NCI-H128 (cell line): ENCODE results near the gene DLG5.

Experiments used
- DNase-seq: peaks from one replicate; lab custom pipeline; 2025; ENCODE audit not compliant: unreplicated experiment; lab: John Stamatoyannopoulos, UW

Gene DLG5

DNA sequence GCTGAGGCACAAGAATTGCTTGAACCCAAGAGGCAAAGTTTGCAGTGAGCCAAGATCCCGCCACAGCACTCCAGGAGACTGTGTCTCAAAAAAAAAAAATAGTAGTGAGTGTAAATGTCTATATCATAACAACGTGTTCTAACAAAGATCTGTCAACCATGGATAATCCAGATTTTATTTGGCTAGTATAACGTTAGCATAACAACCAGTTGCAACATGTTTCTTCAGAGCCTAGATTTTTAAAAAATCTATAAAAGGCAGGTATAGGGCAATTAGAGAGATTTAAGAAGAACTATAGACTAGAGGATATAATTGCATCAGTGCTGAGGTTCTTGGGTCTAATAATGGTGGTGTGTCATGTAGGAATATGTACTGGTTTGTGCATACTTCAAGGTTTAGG, 30.5 kb downstream of the DLG5 start:
- no peak for DNase-seq

DNA sequence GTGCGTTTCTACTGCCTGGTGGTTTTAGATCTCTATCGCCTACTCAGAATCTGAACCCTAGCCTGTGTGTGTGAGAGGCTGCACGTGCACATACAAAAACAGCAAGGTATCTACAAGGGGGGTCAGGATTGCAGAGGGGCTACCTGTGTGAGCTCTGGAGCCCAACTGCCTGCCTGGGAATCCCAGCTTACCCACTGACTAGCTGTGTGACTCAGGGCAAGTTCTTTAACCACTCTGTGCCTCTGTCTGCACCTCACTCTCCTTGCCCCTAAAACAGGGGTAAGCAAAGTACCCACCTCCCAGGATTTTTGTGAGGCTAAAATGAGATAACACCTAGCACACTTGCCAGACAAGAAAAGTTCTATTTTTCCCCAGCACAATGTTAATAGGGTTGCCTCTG, 32.5 kb downstream of the DLG5 start:
- no peak for DNase-seq

DNA sequence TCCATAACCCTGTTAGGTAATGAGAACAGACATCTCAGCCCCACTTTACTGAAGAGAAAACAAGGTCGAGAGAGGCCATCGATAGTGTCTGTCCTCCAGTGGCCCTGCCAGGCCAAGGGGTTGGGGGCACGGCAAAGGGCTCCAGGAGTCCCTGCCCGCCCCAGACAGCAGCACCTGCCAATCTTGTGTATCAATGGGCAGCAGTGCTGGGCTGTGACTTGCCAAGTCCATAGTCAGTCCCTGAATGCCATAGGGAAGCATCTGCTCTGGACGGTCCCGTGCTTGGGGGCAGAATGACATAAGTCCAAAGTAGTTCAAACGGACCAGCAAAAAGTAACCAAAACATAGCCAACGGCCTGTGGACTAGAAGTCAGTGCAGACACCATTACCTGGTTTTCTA, 33.2 kb downstream of the DLG5 start:
- no peak for DNase-seq

DNA sequence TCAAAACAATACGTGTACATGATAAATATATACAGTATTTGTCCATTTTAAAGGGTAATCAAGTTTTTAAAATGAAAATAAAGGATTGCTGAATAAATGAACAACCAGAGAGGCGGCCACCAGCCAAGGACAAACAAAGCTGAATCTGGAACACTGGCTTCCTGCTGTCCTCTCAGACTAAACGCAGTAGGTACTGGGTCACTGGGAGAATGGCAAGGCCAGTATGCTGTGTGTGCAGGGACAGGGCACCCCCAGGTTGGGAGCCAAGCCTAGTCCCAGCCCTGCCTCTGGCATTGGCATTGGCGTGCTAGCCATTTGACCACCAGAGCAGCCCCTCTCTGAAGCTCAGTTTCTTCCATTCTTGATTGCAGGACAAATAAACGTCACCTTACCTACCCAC, 33.8 kb downstream of the DLG5 start:
- DNase-seq: no peak

DNA sequence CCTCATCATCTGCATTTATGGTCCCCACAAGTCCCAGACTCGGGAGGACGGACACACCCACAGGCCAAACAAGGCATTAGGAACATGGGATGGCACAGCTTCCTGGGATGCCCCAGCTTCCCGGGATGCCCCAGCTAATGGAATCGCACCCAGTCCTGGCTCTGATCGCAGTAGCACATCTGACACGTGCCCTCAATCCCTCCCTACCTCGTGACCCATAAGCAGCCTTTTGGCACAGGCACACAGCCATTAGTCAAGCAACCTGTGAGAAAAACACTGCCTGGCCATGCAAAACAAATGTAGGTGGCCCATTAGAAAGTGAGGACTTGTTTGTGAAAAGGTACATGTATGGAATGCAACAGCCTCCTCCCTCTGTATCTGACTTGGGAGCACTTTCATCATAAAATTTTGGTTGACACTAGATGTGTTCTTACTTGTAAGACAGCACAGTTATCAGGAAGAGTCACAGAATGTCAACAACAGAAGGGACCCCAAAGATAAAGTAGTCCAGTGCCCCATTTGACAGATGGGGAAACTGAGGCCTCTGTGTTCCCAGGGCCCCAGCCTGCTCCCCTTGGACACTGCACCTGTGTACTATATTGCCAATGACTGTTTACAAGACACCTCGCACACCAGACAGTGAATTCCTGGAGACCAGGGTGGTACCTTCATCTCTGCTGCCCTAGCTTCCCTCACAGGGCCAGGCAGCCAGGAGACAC, 34.4 kb downstream of the DLG5 start:
- no peak for DNase-seq

DNA sequence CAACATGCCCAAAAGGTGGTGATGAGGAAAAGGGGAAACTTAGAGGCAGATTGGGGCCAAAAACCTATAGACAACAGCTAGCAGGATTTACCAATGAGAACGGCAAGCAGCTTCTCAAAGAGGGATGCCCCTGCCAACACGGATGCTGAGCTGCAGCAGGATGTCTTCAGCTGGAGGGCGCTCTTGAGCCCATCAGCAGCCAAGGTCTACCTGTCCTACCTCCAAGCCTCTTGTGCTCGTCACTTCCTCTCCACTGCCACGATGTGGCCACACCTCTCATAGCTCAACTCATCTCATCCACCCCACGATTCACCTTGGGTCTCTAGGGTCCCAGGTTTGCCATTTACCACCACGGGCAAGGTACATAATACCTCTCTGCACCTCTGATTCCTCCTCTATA, 36.5 kb downstream of the DLG5 start:
- DNase-seq: no peak

DNA sequence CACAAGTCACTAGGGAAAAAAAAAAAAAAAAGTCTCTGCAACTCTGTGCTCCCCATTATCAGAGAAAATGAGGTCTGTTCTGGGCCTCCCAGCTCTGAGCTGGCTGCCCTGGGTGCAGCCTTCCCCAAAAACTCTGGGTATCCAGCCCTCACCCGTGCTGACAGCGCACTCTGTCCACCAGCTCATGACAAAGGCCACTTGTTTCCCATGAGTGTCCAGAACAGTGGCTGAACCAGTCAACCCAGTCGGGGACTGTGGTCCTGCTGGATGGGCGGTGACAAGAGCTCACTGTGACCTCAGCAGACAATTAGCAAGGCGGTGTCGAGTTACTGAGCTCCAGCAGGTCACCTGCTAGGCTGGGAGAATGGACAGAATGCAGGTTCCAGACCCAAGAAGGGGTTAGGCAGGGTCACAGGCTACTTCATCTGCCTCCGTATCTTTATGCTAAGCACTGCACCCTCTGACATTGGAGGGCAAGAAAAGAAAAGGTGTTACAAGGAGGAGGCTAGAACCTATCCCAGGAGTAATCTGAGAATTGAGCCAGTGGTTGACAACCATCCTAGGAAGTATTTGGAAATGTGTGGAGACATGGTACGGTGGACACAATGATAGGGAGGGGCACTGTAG, 37.2 kb downstream of the DLG5 start:
- DNase-seq: no peak

DNA sequence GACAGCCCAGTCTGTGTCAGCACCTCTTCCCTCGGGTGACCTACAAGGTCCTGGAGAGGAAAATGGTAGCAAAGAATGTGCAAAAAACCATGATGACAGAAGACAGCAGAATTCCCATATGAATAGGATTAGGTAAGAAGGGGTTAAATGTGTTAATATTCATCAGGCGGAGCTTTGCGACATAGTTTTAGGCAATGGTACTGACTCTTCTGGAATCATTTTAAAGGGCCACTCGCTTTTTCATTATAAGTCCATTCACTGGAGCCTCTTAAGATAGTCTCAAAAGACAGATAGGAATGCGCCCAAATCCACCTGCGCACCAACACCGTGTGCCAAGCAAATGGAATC, 38.2 kb downstream of the DLG5 start:
- DNase-seq: no peak

DNA sequence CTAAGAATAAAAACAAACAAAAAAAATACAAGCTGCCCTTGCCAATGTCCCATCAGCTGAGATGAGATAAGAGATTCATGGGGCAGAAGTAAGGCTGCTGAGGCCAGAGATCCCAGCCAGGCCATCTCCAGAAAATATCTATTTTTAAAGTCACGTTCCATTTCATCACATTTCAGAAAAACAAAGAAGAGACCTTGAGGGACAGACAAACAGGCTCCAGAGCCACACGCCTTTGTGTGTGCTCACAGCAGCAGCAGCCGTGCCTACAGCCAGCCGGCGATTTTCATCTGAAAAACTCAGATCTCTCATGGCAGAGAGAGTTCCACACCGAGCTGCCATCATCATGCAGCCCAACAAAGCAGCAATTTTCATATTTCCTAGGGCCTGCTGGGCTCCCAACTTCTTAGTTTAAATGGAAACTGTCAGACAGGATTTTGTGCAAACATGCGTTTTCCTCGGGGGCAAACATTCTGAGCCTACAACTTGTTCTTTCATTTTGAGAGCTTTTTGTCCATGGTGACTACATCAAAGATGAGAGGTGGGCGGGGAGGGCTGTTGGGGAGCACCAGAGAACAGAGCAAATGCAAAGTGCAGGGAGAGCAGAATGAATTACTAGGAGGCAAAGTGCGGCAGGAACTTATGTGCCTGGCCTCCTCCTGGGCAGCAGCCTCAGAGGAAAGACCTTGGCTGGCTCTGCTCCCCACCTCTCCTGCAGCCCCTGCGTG, 38.8 kb downstream of the DLG5 start:
- no peak for DNase-seq

DNA sequence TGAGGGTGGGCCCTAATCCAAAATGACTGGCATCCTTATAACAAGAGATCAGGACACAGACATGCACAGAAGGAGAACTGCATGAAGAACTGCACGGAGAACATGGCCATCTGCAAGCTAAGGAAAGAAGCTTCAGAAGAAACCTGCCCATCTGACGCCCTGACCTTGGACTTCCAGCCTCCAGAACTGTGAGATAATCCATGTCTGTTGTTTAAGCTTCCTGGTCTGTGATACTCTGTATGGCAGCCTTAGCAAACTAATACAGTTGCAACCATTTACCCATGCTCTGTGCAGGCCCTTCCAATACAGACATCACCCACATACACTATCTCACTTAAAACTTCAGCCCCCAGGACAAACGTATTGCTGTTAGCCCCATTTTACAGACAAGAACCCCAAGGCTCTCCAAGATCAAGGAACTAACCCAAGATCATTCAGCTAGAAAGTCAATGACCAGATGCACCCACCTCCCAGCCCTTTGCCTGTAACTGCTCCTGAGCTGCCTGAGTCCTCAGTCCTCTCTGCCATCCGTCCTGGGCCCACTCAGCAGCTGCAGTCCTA, 39.7 kb downstream of the DLG5 start:
- no peak for DNase-seq

DNA sequence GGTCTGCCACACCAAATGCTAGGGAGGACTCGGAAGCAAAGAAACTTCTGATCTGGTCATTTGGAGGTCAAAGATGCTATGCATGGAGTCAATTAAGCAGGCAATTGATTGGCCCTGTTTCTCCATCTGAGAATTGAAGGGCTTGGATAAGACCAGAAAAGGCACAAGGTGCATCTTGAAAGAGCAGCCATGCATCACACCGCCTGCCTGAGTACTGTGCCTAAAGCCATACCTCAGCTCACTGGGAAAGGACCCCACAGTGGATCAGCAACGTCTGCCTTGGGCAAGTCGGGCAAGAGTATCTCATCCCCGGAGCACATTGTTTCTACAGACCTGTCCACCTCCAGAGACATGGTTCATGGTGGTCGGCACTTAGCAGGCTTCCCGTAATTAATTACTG, 42.4 kb downstream of the DLG5 start:
- no peak for DNase-seq

DNA sequence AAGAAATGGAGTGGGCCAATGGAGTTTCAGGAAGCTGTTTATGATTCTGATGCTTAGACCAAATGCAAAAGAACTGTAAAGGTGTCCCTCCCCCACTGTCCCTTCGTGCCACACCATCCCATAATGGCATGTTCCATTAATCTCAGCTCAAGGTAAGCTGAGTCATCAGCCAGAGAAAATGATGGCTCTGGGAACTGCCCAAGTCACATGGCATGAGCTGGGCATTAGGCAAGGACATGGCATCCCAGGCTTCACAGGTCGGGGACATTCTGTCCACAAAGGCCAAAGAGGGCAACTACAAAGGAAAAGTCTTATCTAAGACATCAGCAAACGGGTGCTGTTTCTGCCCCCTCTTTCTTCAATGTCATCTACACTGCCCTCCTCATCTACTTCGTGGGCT, 44.9 kb downstream of the DLG5 start:
- DNase-seq: no peak

DNA sequence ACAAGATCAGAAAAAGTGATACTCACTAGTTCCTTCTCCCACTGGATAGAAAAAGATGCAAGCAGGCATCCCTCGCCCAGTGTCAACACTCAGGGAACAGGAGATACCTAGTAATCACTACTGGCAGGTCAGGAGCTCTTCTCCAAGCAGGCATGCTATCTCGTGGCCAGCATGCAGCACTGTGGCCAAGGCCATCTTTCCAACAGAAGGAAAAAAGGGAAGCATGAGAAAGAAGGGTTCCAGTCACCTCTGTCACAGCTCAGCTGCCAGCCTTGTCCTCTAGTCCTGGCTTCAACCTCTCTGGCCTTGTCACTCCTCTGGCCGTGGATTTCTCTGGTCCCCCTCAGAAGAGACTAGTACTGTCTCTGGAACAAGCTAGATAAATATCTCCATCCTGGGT, 45.3 kb downstream of the DLG5 start:
- no peak for DNase-seq

DNA sequence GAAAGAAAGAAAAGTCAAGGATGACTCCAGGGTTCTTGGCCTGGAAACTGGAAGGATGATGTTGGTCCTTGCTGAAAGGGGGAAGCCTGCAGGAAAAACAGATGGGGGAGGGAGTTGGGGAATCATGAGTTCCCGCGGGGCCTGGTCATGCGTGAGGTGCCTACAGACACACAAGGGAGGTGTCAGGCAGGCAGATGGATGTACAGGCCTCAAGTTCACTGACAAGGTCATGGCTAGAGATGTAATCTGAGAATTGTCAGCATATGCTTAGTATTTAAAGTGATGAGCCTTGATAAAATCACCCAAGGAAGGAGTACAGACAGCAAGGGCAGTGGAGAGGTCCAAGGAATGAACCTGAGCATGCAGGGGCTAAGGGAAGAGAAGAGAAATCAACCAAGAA, 46.8 kb downstream of the DLG5 start:
- no peak for DNase-seq

DNA sequence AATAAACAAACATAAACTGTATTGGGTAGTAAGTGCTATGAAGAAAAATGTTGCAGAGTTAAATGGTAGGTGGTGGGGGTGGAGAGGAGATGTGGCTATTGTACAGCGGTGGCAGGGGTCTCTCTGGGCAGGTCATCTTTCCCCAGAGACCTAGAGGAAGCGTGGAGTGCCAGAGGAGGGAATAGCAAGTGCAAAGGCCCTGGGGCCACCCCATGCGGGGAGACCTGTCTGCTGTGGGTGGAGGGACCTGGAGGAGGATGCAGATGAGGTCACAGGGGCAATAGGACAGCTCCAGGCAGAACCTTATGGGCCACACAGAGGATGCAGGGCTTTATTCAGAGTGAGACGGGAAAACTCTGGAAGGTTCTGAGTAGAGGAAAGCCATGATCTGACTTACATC, 47.5 kb downstream of the DLG5 start:
- DNase-seq: no peak

DNA sequence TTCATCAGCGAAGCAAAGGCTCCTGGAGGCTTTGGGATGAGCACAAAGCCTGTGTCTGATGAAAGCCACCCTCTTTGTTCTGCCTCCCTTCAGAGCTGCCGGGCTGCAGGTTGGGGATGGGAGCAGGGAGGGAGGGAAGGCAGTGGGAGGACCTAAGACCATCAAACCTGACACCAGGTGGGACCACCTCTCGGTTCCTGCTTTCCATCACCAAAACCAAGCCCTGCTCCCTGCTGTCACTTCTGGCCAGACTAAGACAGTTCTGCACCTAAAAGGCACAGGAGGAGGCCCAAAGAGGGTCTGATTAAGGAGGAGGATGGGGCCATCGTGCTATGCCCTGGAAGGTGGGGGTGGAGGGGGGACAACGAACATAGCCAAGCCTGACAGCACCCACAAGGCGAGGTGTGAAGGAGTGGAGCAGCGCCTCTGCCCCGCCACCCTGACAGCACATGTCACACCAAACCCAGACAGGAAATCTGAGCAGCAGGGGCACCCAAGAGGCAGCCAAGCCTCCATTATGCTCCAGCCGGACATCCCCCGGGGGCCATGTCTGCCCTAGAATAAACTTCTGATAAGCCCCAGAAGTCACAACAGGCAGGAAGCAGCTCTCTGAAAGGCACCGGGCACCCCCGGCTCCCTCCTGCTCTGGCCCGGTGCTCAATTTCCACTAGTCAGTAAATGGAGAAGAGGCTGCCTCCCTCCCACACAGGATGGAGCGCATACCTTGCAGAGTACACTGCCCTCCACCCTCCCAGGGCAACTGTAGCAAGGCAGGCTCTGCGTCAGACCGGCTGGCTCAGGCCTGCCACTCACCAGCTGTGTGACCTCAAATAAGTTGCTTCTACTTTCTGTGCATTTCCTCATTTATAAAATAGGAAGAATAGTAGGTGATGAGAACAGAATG, 48.9 kb downstream of the DLG5 start:
- no peak for DNase-seq

DNA sequence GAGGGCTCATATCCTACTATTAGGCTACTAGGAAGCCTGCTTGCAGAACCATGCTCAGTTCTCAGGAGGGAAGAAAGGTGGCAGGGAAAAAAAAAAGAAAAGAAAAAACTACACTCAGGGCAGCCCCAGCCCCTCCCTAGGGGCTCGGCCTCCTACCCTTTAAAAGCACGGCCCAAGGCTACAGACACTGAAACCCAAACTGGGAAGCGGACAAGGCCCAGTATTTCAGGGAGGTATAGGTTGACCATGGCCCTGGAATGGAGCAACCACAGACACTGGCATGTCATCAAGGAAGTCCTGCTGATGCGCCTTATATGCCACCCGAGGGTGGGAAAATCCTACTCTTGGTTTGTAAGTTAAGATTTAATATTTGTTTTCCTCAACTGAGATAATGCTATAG, 50.8 kb downstream of the DLG5 start:
- no peak for DNase-seq

DNA sequence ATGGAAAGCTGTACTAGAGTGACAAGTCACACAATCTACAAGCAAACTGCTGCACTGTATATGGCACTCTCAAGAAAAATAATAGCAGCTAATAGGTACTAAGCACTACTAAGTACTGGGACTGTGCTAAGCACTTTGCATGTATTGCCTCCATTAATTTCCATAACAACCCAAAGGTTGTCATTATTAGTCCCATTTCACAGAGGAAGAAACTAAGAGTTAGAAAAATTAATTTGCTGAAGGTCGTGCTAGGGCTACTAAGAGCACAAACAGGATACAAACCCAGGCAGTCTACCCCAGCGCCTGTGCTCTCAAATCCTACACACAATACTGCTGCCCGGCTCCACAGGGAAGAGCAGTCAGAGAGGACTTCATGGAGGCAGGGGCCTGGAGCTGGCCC, 51.7 kb downstream of the DLG5 start:
- no peak for DNase-seq

DNA sequence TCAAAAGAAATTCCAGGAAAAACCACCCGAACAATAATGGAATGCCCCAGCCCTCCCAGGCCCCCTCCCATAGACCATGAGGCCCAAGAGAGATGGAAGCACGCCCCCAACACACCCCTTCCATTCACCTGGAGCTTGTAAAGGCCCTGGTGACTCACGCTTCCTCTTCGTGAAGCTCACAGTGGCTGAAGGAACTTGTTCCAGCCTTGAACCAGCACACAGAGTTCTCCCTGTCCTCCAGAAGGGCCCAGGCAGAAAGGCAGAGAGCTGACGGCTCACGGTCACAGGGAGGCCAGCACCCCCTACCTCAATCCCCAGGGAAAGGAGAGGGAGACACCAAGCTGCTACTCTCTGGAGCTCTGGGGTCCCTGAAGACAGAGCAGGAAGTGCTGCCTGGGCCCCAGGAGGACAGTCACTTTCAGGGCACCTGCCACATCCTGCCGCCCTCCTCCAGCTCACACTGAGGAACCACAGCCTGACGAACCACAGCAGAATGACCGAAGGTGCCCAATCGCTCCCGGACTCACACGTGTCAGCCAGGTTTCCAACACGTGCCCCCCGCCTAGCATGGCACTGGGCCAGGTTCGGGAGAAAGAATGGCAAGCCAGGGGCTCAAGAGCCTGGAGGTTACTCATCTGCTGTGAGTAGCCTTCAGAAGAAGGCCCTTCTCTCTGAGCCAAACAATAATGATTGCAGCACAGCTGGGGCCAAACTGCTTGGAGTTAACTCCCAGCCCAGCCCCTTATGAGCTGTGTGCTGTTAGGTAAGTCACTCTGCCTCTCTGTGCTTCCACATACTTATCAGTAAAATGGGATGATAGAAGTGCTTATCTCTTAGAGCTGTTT, 52.8 kb downstream of the DLG5 start:
- no peak for DNase-seq

DNA sequence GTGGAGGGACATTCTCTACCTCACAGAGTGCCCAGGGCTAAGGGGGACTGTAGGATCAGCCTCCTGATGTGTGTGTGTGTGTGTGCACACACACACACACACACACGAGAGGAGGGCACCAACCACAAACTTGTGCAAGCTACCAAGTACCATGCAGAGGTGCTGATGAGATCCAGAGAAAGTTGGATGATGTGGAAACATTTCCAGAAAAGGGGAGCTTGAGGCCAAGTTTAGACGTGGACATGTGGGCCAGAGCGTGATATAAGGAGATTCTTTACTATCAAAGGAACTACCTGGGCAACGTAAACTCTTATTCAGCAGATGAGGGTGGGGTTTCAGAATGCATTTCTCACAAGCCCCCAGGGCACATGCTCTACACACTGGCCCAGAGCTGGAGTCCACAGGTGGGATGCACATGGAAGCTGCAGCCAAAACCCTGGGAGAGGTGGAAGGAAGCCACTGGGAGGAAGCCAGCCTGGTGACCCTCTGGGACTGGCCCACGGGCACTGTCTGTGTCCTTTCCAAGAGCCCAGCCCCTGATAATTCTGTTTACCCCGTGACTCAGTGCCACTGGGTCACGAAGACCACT, 53.5 kb downstream of the DLG5 start:
- no peak for DNase-seq
